HepG2 (cell line): ENCODE results near the gene P3H4. TPM values are rescaled to one million over a fixed set of nuclear protein-coding genes. Genes with fewer than 3 reads are reported as not detected.

ENCODE experiments used
- ATF7-NPFF ChIP-seq: sonication (generic); formaldehyde crosslinking; IDR thresholded peaks from 2 replicates; pipeline ENCODE4 v1.8.1; 2023; ENCODE audit warnings: mild to moderate bottlenecking, low read depth, missing genetic modification reagents, moderate library complexity
- CSRNP1 ChIP-seq: sonication (generic); formaldehyde crosslinking; IDR thresholded peaks from 2 replicates; pipeline ENCODE4 v1.8.1; 2023; ENCODE audit warnings: mild to moderate bottlenecking, missing genetic modification reagents
- HDAC1 ChIP-seq: sonication (generic); formaldehyde crosslinking; IDR thresholded peaks from 2 replicates; pipeline ENCODE4 v1.5.1; 2020; ENCODE audit warnings: mild to moderate bottlenecking, missing genetic modification reagents
- HDAC2 ChIP-seq: sonication (generic); formaldehyde crosslinking; IDR thresholded peaks from 2 replicates; pipeline ENCODE4 v1.4.0; 2020; ENCODE audit warnings: missing genetic modification reagents
- HOXA7 ChIP-seq: sonication (generic); formaldehyde crosslinking; IDR thresholded peaks from 2 replicates; pipeline ENCODE4 v1.8.1; 2022; ENCODE audit warnings: mild to moderate bottlenecking, missing genetic modification reagents, moderate library complexity
- ISX ChIP-seq: sonication (generic); formaldehyde crosslinking; conservative IDR thresholded peaks from 2 replicates; pipeline ENCODE4 v1.5.0; 2020; ENCODE audit warnings: missing genetic modification reagents
- JUN ChIP-seq: sonication (generic); formaldehyde crosslinking; IDR thresholded peaks from 2 replicates; pipeline ENCODE4 v1.4.0; 2020; ENCODE audit warnings: mild to moderate bottlenecking, missing genetic modification reagents
- NAIF1 ChIP-seq: sonication (generic); formaldehyde crosslinking; IDR thresholded peaks from 2 replicates; pipeline ENCODE4 v1.5.0; 2020; ENCODE audit warnings: mild to moderate bottlenecking, missing genetic modification reagents, borderline replicate concordance
- NFE2 ChIP-seq: sonication (generic); formaldehyde crosslinking; IDR thresholded peaks from 2 replicates; pipeline ENCODE4 v1.4.0; 2020; ENCODE audit warnings: missing genetic modification reagents
- PAF1 ChIP-seq: IDR thresholded peaks from 2 replicates; pipeline ENCODE4 v1.6.1; 2016; ENCODE audit warnings: missing genetic modification reagents, missing compliant biosample characterization
- POGZ ChIP-seq: sonication (generic); formaldehyde crosslinking; IDR thresholded peaks from 2 replicates; pipeline ENCODE4 v1.4.0; 2020; ENCODE audit warnings: mild to moderate bottlenecking, missing genetic modification reagents
- SIX1 ChIP-seq: sonication (generic); formaldehyde crosslinking; IDR thresholded peaks from 2 replicates; pipeline ENCODE4 v1.4.0; 2020; ENCODE audit warnings: missing genetic modification reagents, borderline replicate concordance
- SUZ12 ChIP-seq: fragments of 150-350 bp; IDR thresholded peaks from 2 replicates; pipeline ENCODE4 v1.6.1; 2014; ENCODE audit warnings: low read depth, low read length
- TERF1 ChIP-seq: sonication (generic); formaldehyde crosslinking; IDR thresholded peaks from 2 replicates; pipeline ENCODE4 v1.8.0; 2022; ENCODE audit warnings: mild to moderate bottlenecking, missing genetic modification reagents, moderate library complexity
- TFE3 ChIP-seq: IDR thresholded peaks from 2 replicates; pipeline ENCODE4 v1.6.1; 2016
- YY1 ChIP-seq: IDR thresholded peaks from 2 replicates; pipeline ENCODE4 v1.6.1; 2011; ENCODE audit warnings: low read length, low read depth, moderate library complexity, mild to moderate bottlenecking; ENCODE audit not compliant: insufficient read depth, insufficient replicate concordance
- ZBTB8A ChIP-seq: sonication (generic); formaldehyde crosslinking; IDR thresholded peaks from 2 replicates; pipeline ENCODE4 v1.4.0; 2020; ENCODE audit warnings: mild to moderate bottlenecking, low read depth, missing genetic modification reagents, borderline replicate concordance
- ZNF138 ChIP-seq: sonication (generic); formaldehyde crosslinking; IDR thresholded peaks from 2 replicates; pipeline ENCODE4 v1.5.0; 2020; ENCODE audit warnings: mild to moderate bottlenecking, low read depth, missing genetic modification reagents
- ZNF274 ChIP-seq: sonication (generic); formaldehyde crosslinking; IDR thresholded peaks from 2 replicates; pipeline ENCODE4 v1.5.1; 2020; ENCODE audit warnings: mild to moderate bottlenecking, missing genetic modification reagents
- ZNF30 ChIP-seq: sonication (generic); formaldehyde crosslinking; IDR thresholded peaks from 2 replicates; pipeline ENCODE4 v1.5.0; 2020; ENCODE audit warnings: mild to moderate bottlenecking, missing genetic modification reagents
- ZNF562 ChIP-seq: sonication (generic); formaldehyde crosslinking; IDR thresholded peaks from 2 replicates; pipeline ENCODE4 v1.8.0; 2022; ENCODE audit warnings: missing genetic modification reagents, borderline replicate concordance
- ZNF672 ChIP-seq: sonication (generic); formaldehyde crosslinking; IDR thresholded peaks from 2 replicates; pipeline ENCODE4 v1.8.1; 2022; ENCODE audit warnings: missing genetic modification reagents
- ZNF740 ChIP-seq: sonication (generic); formaldehyde crosslinking; IDR thresholded peaks from 2 replicates; pipeline ENCODE4 v1.4.0; 2020; ENCODE audit warnings: missing genetic modification reagents
- ZNF768 ChIP-seq: sonication (generic); formaldehyde crosslinking; IDR thresholded peaks from 2 replicates; pipeline ENCODE4 v1.4.0; 2020; ENCODE audit warnings: missing genetic modification reagents
- polyA plus RNA-seq, 8 experiments: library from polyadenylated mRNA; depleted of rRNA in 3 of 8; stranded (reverse) in 7 of 8; unstranded in 1 of 8; fragments of >200 nt; fragmentation: Illumina TruSeq in 4 of 8; extraction: Trizol in 4 of 8; gene quantifications; 2 replicates each; pipeline versions ENCODE4 v1.2.1 to v1.2.3, GENCODE V29; 2011 to 2016; ENCODE audit warnings: low read depth in 4 of 8, missing spikeins in 1 of 8, mixed read lengths in 1 of 8; ENCODE audit not compliant: insufficient read depth in 1 of 8
- total RNA-seq, 5 experiments: library from RNA; depleted of rRNA; stranded (reverse); fragments of >200 nt; fragmentation: Illumina TruSeq; extraction: Trizol; gene quantifications; 2 replicates each; pipeline ENCODE4 v1.2.3, GENCODE V29; 2016; ENCODE audit warnings: low read depth in 1 of 5

Gene P3H4
- total and polyA plus RNA-seq, 2 of the 13 experiments (the other 11 are each of a cell fraction or from before 2014, with no cell fraction given) = 37.1 to 50.6 TPM

- TF ChIP-seq POGZ (CRISPR knock-in tag) (peak; percentile 58; the same call in 1 of the 2 replicates), ZNF672 (CRISPR knock-in tag) (peak; percentile 89), ZBTB8A (CRISPR knock-in tag) (no peak; the same call in 1 of the 2 replicates), ZNF562 (CRISPR knock-in tag) (no peak), SIX1 (CRISPR knock-in tag) (no peak), YY1 (no peak), ISX (CRISPR knock-in tag) (peak; percentile 33; the same call in 1 of the 2 replicates), ZNF138 (peak; percentile 85; the same call in 1 of the 2 replicates), SUZ12 (no peak), ATF7-NPFF (CRISPR knock-in tag) (peak; percentile 96; the same call in 1 of the 2 replicates), HOXA7 (CRISPR knock-in tag) (no peak), HDAC1 (CRISPR knock-in tag) (no peak), CSRNP1 (peak; percentile 94), NFE2 (CRISPR knock-in tag) (no peak), ZNF274 (CRISPR knock-in tag) (peak; percentile 87), TFE3 (CRISPR knock-in tag) (no peak), PAF1 (no peak), ZNF740 (no peak; the same call in 1 of the 2 replicates), TERF1 (CRISPR knock-in tag) (peak; percentile 82; the same call in 1 of the 2 replicates), NAIF1 (CRISPR knock-in tag) (no peak), HDAC2 (CRISPR knock-in tag) (peak; percentile 38), JUN (0 out of 2 replicates have a peak, but pooled peaks have one; percentile 26), ZNF30 (CRISPR knock-in tag) (peak; percentile 42; the same call in 1 of the 2 replicates), ZNF768 (CRISPR knock-in tag) (peak; percentile 74)
Observed at GRCh38 chr17:41811549-41812380, at the start of gene P3H4 (continued).
